Transverse colon (tissue), 4 donors: ENCODE measurements around the gene SMIM45.

Source experiments
- POLR2A ChIP-seq: fragments of 450-650 bp; IDR thresholded peaks from one replicate; pipeline ENCODE4 v1.6.1; 2016; ENCODE audit warnings: antibody characterized with exemption, mild to moderate bottlenecking, moderate library complexity
- POLR2AphosphoS5 ChIP-seq, 3 donors: sonication (generic); formaldehyde crosslinking; IDR thresholded peaks; one replicate each; pipeline ENCODE4 v1.6.1; 2016; ENCODE audit warnings: antibody characterized with exemption in 3 of 3
- TF ChIP-seq, protein P1 (sequence below), 5 experiments: fragments of 200-600 bp in 3 of 5; fragments of 450-650 bp in 2 of 5; sonication (generic) in 3 of 5; IDR thresholded peaks; 1 replicate in 2 of 5; 2 replicates in 3 of 5; pipeline ENCODE4 v1.5.1; 2016 to 2017; ENCODE audit warnings: antibody characterized with exemption in 5 of 5, inconsistent platforms in 3 of 5, mild to moderate bottlenecking in 2 of 5, moderate library complexity in 1 of 5

DNA sequence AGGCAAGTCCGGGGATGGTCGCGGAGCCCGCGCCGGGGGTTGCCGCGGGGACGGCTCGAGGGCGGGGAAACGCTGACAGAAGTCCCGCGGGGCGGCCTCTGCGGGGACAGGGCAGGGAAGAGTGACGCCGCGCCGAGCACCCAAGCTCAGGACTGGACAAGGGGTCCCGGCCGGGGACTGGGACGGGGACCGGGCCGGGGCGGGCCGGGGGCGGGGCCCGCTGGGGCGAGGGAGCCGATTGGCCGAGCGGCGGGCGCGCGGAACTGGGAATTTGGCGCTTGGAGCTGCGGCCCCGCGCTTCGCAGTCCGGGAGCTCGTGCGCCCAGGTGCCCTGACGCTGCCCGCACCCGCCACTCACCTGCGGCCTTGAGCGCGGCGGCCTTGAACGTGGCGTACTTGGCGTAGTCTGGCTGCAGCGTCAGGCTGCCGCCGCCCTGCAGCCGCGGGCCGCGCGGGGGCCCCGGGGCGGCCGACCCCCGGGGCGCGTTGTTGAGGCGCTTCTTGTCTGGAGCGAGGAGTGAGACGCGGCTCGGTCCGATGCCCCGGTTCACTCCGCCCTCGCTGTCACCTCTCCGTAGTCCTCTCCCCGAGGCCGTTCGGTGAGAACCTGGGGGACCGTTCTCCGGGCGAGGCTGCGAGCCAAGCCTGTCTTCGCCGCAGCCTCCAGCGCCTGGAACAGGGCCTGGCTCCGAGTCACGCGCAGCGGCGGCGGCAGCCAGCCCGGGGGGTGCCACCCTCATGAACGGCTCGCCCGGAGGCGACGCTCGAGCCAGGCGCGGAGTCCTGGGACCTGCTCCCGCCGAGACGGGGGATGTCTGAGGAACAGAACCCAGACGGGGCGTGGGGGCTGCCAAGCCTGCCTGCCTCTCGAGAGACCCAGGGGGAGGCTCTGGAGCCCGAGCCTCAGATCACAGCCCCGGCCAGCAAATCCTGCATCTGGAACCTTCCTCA, 41.6 kb upstream of the SMIM45 start:
- TF ChIP-seq, protein P1, sequence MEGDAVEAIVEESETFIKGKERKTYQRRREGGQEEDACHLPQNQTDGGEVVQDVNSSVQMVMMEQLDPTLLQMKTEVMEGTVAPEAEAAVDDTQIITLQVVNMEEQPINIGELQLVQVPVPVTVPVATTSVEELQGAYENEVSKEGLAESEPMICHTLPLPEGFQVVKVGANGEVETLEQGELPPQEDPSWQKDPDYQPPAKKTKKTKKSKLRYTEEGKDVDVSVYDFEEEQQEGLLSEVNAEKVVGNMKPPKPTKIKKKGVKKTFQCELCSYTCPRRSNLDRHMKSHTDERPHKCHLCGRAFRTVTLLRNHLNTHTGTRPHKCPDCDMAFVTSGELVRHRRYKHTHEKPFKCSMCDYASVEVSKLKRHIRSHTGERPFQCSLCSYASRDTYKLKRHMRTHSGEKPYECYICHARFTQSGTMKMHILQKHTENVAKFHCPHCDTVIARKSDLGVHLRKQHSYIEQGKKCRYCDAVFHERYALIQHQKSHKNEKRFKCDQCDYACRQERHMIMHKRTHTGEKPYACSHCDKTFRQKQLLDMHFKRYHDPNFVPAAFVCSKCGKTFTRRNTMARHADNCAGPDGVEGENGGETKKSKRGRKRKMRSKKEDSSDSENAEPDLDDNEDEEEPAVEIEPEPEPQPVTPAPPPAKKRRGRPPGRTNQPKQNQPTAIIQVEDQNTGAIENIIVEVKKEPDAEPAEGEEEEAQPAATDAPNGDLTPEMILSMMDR (IDR thresholded peaks at IDR 0.05), result no peak
- TF ChIP-seq POLR2AphosphoS5 (IDR thresholded peaks at IDR 0.05) (no peak), POLR2A (no peak)
